Vagina (tissue), 2 donors: ENCODE data around the gene PDLIM4. TPM values are rescaled to one million over a fixed set of nuclear protein-coding genes. Genes with fewer than 3 reads are reported as not detected.

Experiments
- DNase-seq, 2 donors: peaks; one replicate each; pipeline ENCODE4 v3.0.0-alpha.2; 2017; ENCODE audit errors: extremely low spot score in 2 of 2
- H3K27ac ChIP-seq: fragments of 200-600 bp; sonication (generic); one replicate; pipeline ENCODE4 v1.5.1; 2019
- H3K27me3 ChIP-seq: fragments of 200-600 bp; sonication (generic); one replicate; pipeline ENCODE4 v1.5.1; 2019
- H3K36me3 ChIP-seq, 2 donors: fragments of 200-600 bp; sonication (generic); one replicate each; pipeline ENCODE4 v1.5.1; 2017 to 2019
- H3K4me1 ChIP-seq: fragments of 200-600 bp; sonication (generic); one replicate; pipeline ENCODE4 v1.5.1; 2019
- H3K4me3 ChIP-seq, 2 donors: fragments of 200-600 bp; sonication (generic); 1 replicate in 1 of 2; 2 replicates in 1 of 2; pipeline ENCODE4 v1.5.1; 2016 to 2019
- H3K9me3 ChIP-seq: fragments of 200-600 bp; sonication (generic); one replicate; pipeline ENCODE4 v1.5.1; 2019
- CTCF ChIP-seq, 3 experiments: fragments of 450-650 bp in 2 of 3; fragments of 200-600 bp in 1 of 3; sonication (generic) in 1 of 3; IDR thresholded peaks; one replicate each; pipeline ENCODE4 v1.5.1; 2017 to 2019; ENCODE audit warnings: antibody characterized with exemption in 3 of 3, mild to moderate bottlenecking in 2 of 3, moderate library complexity in 2 of 3
- POLR2A ChIP-seq, 2 donors: fragments of 450-650 bp; IDR thresholded peaks; one replicate each; pipeline ENCODE4 v1.6.1; 2017; ENCODE audit warnings: antibody characterized with exemption in 2 of 2, mild to moderate bottlenecking in 2 of 2, moderate library complexity in 2 of 2
- POLR2AphosphoS5 ChIP-seq, 2 donors: sonication (generic); formaldehyde crosslinking; IDR thresholded peaks; one replicate each; pipeline ENCODE4 v1.9.0; 2017; ENCODE audit warnings: antibody characterized with exemption in 2 of 2, mild to moderate bottlenecking in 2 of 2, low read depth in 1 of 2; ENCODE audit not compliant: insufficient read depth in 1 of 2
- intact Hi-C: fragments of 100-400 bp; cut with DNase I; formaldehyde crosslinking; loops from one replicate; pipeline ENCODE4 v1.15.1; 2023
- total RNA-seq: library from RNA; depleted of rRNA; stranded (reverse); fragments of >200 nt; gene quantifications from one replicate; pipeline ENCODE4 v1.2.3, GENCODE V29; 2016

PDLIM4 gene
- total RNA-seq, 1 donor from 2014 or later: 76.4 TPM

GRCh38 chr5:132218321-132218720 lies 39.2 kb upstream of the PDLIM4 start:
- Histone ChIP-seq H3K36me3 (peaks cover 0 to 6% of the 10 kb centered on the region in 2 donors), H3K4me1 (peaks cover 60% of the 10 kb centered on the region), H3K9me3 (no peaks in the 10 kb centered on the region), H3K4me3 (no peak overlapping the region), H3K27ac (no peak overlapping the region), H3K27me3 (no peaks in the 10 kb centered on the region)
- intact Hi-C loops: no loop called here
- DNase-seq: no peak
- TF ChIP-seq CTCF (IDR thresholded peaks at IDR 0.05): no peak
- no peak for TF ChIP-seq POLR2AphosphoS5 (IDR thresholded peaks at IDR 0.05; ENCODE audit: insufficient read depth in 1 of 2, low read depth in 1 of 2)
- TF ChIP-seq POLR2A (IDR thresholded peaks at IDR 0.05): no peak

DNA sequence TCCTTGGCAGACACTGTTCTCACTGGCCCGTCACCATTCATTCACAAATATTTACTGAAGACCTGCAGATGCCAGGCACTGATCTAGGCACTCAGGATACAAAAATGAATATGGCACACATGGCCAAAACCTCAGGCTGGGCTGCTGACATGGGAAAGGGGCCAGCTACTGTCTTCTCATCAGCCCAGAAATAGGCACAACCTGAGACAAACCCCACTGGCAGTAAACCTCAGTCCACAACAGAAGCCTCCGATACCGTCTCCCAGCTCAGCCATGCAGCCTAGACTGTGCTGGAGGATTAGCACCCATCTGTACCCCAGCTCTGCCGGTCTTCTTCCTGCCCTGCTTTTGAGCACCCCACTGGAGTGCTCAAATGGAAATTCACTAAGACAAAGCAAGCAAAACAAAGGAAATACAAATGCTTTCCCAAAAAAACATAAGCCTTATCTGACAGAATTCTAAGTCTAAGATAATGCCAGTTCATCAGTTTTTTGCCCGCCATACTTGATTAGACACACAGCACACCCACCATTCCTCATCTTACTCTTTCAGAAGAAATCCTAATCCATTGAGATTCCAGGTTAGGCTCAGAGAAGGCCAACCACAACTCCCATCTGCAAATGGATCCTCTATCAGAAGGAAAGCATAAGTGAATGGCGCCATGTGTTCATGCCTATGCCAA lies 38.1 kb upstream of the PDLIM4 start:
- Histone ChIP-seq H3K27me3 (no peaks in the 10 kb centered on the region), H3K27ac (peak overlapping the region; percentile 61), H3K4me1 (peaks cover 65% of the 10 kb centered on the region), H3K36me3 (no peaks in the 10 kb centered on the region), H3K9me3 (no peaks in the 10 kb centered on the region), H3K4me3 (no peak overlapping the region)
- TF ChIP-seq CTCF (IDR thresholded peaks at IDR 0.05) (no peak), POLR2AphosphoS5 (IDR thresholded peaks at IDR 0.05; ENCODE audit: insufficient read depth in 1 of 2, low read depth in 1 of 2) (no peak), POLR2A (IDR thresholded peaks at IDR 0.05) (no peak)
- DNase-seq: no peak
- intact Hi-C loops: no loop called here

- Histone ChIP-seq H3K4me1 (peaks cover 65% of the 10 kb centered on the region), H3K9me3 (no peaks in the 10 kb centered on the region), H3K36me3 (no peaks in the 10 kb centered on the region), H3K27ac (peak overlapping the region; percentile 61), H3K27me3 (no peaks in the 10 kb centered on the region), H3K4me3 (no peak overlapping the region)
- TF ChIP-seq CTCF (IDR thresholded peaks at IDR 0.05) (no peak), POLR2A (IDR thresholded peaks at IDR 0.05) (no peak), POLR2AphosphoS5 (IDR thresholded peaks at IDR 0.05; ENCODE audit: insufficient read depth in 1 of 2, low read depth in 1 of 2) (no peak)
- intact Hi-C loops: loop anchor here (10.0 kb wide), 1 partner anchor 75 kb away; the partner anchor contains the start of gene SLC22A4
- DNase-seq: no peak
Observed at GRCh38 chr5:132219981-132220380, 37.5 kb upstream of the PDLIM4 start.

DNA sequence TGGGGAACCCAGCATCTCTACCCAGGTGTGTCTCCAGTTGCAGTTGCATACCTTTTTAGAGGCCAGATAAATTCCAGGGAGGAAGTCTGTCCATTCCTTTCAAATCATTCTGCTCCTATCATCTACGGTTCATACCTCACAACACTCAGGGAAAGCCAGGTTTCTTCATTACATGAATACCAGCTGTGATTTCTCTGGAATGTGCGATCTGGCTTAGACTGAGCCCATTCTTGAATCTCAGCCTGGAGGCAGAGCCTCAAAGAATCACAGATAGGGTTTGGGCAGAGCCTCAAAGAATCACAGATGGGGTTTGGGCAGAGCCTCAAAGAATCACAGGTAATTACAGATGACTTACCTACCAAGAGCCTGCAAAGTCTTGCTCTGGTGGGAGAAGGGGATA lies 37.0 kb upstream of the PDLIM4 start:
- Histone ChIP-seq H3K9me3 (no peaks in the 10 kb centered on the region), H3K4me3 (no peak overlapping the region), H3K27ac (peak overlapping the region; percentile 61), H3K4me1 (peaks cover 65% of the 10 kb centered on the region), H3K36me3 (no peaks in the 10 kb centered on the region), H3K27me3 (no peaks in the 10 kb centered on the region)
- intact Hi-C loops: loop anchor here (10.0 kb wide), 1 partner anchor 74 kb away; the partner anchor contains the start of gene SLC22A4
- TF ChIP-seq POLR2AphosphoS5 (IDR thresholded peaks at IDR 0.05; ENCODE audit: insufficient read depth in 1 of 2, low read depth in 1 of 2) (no peak), CTCF (IDR thresholded peaks at IDR 0.05) (no peak), POLR2A (IDR thresholded peaks at IDR 0.05) (no peak)
- no peak for DNase-seq
